ENCODE results near the gene WFIKKN1.

The WFIKKN1 gene, protein sequence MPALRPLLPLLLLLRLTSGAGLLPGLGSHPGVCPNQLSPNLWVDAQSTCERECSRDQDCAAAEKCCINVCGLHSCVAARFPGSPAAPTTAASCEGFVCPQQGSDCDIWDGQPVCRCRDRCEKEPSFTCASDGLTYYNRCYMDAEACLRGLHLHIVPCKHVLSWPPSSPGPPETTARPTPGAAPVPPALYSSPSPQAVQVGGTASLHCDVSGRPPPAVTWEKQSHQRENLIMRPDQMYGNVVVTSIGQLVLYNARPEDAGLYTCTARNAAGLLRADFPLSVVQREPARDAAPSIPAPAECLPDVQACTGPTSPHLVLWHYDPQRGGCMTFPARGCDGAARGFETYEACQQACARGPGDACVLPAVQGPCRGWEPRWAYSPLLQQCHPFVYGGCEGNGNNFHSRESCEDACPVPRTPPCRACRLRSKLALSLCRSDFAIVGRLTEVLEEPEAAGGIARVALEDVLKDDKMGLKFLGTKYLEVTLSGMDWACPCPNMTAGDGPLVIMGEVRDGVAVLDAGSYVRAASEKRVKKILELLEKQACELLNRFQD

DNA sequence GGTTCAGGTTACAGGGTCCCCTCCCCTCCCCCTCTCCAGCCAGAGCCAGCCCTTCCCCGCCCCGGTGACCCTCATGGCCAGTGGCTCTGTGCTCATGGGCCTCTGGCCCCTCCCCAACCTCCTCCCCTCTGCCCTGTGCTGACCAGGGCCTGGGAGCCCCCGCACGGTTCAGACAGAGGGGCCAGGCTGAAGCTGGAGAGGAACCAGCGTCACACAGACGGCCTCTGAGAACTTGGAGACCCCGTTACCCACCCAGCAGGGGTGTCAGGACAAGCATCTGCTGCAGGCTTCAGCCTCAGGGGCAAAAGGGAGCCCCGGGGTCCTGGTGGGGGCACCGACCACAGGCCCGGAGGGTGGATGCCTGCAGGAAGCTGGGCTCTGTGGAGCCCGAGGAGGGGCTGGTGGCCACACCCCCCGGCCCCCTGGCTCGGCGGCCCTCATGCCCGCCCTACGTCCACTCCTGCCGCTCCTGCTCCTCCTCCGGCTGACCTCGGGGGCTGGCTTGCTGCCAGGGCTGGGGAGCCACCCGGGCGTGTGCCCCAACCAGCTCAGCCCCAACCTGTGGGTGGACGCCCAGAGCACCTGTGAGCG, at the start of gene WFIKKN1:
WFIKKN1 (plus strand) TSS at position 171 of the 591 bp plus-strand sequence; CDS start at position 440, 269 bp downstream.
- DNase-seq (ENCODE audit: low read depth) = no peak

DNA sequence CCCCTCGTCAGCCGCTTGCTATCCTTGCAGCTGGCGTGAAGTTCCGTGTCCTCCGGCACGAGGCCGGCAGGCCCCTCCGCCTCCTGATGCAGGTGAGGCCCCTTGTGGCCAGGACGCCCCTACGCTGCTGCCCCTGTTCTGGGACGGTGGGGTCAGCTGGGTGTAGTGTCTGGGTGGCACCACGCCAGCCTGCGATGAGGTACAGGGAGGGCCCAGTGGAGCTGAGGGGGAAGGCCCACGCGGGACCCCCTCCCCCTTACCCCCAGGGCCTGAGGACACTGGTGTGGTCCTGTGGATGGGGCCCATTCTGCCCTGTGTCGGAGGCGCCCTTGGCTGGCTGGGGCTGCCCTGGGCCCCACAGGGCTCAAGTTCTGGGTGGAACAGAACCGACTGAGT, 48.6 kb upstream of the WFIKKN1 start:
- DNase-seq (ENCODE audit: low read depth) = no peak

DNA sequence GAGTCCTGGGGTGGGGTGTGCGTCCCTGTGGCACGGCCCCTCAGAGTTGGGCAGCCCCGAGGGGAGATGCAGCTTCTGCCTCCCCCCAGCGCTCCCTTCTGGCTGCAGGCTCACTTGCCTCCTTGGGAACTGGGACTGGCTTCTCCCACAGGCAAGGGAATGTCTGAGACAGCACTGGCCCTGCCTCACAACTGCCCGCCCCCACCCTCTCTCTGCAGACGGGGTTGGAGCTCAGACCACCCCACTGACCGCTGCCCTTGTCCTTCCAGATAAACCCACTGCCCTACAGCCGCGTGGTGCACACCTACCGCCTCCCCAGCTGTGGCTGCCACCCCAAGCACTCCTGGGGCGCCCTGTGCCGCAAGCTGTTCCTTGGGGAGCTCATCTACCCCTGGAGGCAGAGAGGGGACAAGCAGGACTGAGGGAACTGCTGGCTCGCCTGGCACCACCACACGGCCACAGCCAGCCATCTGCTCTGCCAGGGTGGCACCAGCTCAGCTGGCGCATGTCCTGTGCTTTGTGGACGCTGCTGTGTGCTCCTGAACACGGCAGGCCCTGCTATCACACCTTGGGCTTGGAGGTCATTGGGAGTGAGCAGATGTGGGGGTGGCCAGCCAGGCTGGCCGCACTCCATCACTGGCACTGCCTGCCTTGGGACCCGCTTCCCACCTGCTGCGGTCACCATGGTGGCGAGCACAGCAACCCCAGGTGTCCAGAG, 48.0 kb upstream of the WFIKKN1 start:
- no peak for DNase-seq (ENCODE audit: low read depth)

GRCh38 chr16:583470-583814, 47.3 kb upstream of the WFIKKN1 start:
- no peak for DNase-seq (ENCODE audit: low read depth)

DNA sequence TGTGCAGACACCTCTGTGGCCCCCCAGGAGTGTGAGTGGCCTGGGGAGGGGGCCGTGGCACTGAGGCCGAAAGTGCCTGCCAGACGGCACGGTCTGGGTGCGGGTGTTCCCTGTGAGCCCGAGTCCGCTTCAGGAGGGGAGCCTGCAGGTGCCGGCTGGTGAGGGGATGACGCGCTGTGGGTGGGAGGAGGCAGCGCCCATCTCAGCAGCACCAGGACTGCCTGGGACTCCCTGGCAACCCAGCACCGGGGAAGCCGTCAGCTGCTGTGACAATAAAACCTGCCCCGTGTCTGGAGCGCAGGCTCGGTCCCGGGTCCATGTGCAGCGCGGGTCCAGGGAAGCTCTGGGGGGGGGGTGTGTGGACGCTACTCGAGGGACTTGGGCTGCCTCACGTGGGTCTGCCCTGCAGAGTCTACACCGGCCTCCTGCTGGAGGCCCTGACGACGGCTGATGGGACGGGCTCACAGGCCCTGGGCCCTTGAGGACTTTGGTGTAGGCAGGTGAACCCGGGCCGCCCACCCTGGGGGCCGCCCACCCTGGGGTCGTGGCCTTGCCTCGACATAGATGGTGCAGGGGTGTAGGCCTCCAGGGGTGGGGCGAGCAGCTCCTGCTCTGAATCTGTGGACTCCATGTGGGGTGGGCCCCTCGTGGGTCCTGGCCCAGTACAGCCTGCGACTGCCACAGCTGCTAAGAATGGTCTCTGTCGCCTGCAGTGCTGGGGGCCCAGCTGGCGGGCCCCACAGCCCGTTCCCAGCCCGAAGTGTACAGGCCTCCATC, 46.8 kb upstream of the WFIKKN1 start:
- no peak for DNase-seq (ENCODE audit: low read depth)

DNA sequence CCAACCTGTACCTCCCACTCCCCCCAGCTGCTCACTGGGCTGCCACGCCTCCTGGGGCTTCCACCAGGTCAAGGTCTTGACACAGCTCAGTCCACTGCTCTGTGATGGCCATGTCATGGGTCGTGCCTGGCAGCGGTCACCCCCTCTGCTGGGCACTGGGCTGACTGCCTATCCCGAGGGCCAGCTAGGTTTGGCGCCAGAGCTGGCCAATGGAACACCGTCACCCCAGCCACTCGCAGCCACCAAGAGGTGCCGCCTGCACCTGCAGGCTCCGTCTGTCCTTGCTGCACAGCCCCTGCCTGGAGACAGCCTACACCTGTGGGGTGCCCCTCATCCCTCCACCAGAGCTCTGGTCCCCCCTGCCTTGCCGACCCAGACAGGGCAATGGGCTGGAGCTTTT, 45.4 kb upstream of the WFIKKN1 start:
- no peak for DNase-seq (ENCODE audit: low read depth)

- DNase-seq (ENCODE audit: low read depth) = no peak
Observed at GRCh38 chr16:586047-586644, 44.6 kb upstream of the WFIKKN1 start.

DNA sequence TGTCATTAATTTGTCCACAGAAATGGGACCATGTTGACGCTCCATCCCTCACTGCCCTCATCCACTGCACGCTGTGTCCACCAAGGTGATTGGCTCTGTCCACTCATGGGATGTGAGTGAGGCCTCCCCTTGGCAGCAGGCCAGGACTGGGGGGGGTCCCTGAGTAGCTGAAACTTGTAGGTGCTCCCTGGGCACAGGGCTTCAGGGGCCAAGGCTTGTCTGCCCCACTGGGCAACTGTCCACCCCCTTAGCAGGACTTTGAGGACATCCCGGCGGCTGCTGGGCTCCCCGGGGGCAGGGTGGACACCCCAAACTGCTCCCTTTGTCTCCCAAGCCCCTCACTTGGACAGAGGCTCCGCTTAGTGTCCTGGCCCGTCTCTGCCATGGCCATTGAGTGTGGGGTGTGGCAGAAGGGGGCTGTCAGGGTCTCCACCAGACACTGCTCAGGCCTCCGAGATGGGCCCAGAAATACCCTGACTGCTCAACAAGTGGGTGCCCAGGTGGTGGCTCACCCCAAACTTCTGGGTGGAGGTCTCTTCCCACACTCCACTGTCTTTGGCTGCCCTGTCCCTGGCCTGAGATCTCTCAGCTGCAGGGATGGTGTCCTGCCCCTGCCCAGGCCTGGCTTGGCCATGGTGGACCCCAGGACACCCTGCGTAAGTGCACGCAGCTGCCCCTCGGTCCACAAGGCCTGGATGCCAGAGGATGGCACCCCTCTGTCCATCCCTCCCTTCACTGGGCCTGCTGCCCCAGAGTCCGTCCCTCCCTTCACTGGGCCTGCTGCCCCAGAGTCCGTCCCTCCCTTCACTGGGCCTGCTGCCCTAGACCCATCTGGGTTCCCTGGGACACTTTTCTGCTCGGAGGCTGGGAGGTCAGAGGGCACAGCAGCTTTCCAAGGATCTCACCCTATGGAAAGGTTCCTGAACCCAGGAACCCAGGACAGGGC, 43.9 kb upstream of the WFIKKN1 start:
- no peak for DNase-seq (ENCODE audit: low read depth)

DNA sequence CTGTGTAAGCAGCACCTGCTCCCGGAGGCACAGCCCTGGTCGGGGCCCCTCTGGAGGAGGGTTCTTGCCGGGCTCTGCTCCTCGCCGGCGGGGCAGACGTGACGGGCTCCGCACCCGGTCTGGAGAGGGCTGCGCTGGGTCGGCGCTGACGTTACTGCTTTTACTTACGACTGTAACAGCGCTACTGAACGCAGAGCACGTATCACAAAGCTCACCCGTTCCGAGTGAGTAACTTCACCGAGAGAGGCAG, 42.2 kb upstream of the WFIKKN1 start:
- no peak for DNase-seq (ENCODE audit: low read depth)

GRCh38 chr16:588889-589657, 41.7 kb upstream of the WFIKKN1 start:
- DNase-seq (ENCODE audit: low read depth) = peak; percentile 98

GRCh38 chr16:589658-590187, 41.1 kb upstream of the WFIKKN1 start, which contains the start of gene RAB40C:
RAB40C (plus strand) TSS chr16:590066; CDS start chr16:590292, 226 bp downstream.
- peak; percentile 98 for DNase-seq (ENCODE audit: low read depth)

GRCh38 chr16:590188-590814, 40.5 kb upstream of the WFIKKN1 start:
- DNase-seq (ENCODE audit: low read depth) = no peak

GRCh38 chr16:590815-591200, 40.0 kb upstream of the WFIKKN1 start:
- no peak for DNase-seq (ENCODE audit: low read depth)

DNA sequence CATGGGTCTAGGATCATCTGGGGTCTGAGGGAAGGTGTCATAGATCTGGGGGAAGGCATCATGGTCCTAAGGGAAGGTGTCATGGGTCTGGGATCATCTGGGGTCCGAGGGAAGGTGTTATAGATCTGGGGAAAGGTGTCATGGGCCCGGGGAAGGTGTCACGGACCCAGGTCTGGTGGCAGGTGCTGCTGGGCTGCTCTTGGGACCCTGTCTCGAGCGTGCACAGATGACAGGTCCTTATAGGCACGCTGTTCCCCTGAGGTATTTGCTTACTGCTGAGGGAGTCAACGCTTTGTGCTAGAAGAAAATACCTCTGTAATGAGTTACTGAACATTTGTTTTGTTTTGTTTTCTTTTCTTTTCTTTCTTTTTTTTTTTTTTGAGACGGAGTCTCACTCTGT, 39.6 kb upstream of the WFIKKN1 start:
- DNase-seq (ENCODE audit: low read depth) = no peak

- DNase-seq (ENCODE audit: low read depth) = no peak
Observed at GRCh38 chr16:591892-592517, 38.8 kb upstream of the WFIKKN1 start.

GRCh38 chr16:592518-593306, 38.1 kb upstream of the WFIKKN1 start:
- DNase-seq (ENCODE audit: low read depth) = no peak

- no peak for DNase-seq (ENCODE audit: low read depth)
Observed at GRCh38 chr16:593406-593805, 37.4 kb upstream of the WFIKKN1 start.

DNA sequence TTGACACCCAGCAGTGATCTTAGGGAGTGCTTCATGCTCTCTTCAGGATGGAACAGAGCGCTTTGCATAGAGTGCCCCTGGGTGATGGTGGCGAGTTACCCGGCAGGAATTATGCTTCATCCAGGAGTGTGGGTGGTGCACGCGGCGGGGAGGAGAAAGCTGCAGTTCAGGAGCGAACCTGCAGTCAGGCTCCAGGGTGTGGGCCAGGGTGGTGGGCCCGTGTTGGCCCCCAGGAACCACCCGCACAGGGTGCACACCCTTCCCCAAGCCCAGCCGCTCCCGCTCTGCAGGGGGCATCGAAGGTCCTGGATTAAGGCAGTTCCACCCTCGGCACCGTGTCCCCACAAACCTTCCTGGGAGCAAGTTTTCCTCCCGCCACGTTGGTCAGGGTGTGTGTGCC, 37.0 kb upstream of the WFIKKN1 start:
- no peak for DNase-seq (ENCODE audit: low read depth)
